Measurements from ENCODE around the gene PYGO2. TPM values are rescaled to one million over a fixed set of nuclear protein-coding genes. Genes with fewer than 3 reads are reported as not detected.
A peak's percentile ranks its signal among the peaks of the same experiment; 100 is the strongest.

Gene PYGO2
- polyA plus RNA-seq, 1 donor (not counting 4 experiments of a cell fraction or from before 2014, with no cell fraction given), result 15.1 TPM

- peaks cover 22% of the 10 kb centered on the region for H3K4me1 ChIP-seq (ENCODE audit: control insufficient read depth, extremely low read depth, insufficient read depth, low read length)
- dilution Hi-C loops (cut with MboI; ENCODE audit: extremely low pct_ligation_motif_present, low sequenced_read_pairs), result no loop called here
Observed at GRCh38 chr1:154940213-154940560, 21.4 kb downstream of the PYGO2 start.

GRCh38 chr1:154938604-154939399 lies 22.8 kb downstream of the PYGO2 start:
- Histone ChIP-seq H3K36me3 (ENCODE audit: control insufficient read depth in 2 of 2, extremely low read depth in 1 of 2, insufficient read depth in 2 of 2, low read length in 2 of 2) (no peaks in the 10 kb centered on the region), H3K4me1 (ENCODE audit: control insufficient read depth, extremely low read depth, insufficient read depth, low read length) (peaks cover 22% of the 10 kb centered on the region), H3K9ac (ENCODE audit: control insufficient read depth, extremely low read depth, insufficient read depth, low read length) (peak overlapping the region; percentile 99), H3K79me2 (ENCODE audit: control insufficient read depth, insufficient read depth, low read length) (no peaks in the 10 kb centered on the region), H3K4me3 (ENCODE audit: control insufficient read depth in 2 of 3, extremely low read depth in 1 of 3, insufficient read depth in 2 of 3, low read depth in 1 of 3, low read length in 3 of 3) (no peak overlapping the region), H2AFZ (ENCODE audit: control insufficient read depth, low read length) (no peak overlapping the region), H3K4me2 (ENCODE audit: control insufficient read depth, extremely low read depth, insufficient read depth, low read depth, low read length) (peak overlapping the region; percentile 96), H4K20me1 (ENCODE audit: control insufficient read depth, extremely low read depth, insufficient read depth, low read length) (no peaks in the 10 kb centered on the region), H3K9me3 (ENCODE audit: control insufficient read depth, low read depth, low read length) (no peaks in the 10 kb centered on the region), H3K9me1 (ENCODE audit: control insufficient read depth, extremely low read depth, insufficient read depth, low read length) (no peaks in the 10 kb centered on the region), H3K27me3 (ENCODE audit: control insufficient read depth, extremely low read depth, insufficient read depth, low read length) (no peaks in the 10 kb centered on the region), H3K27ac (ENCODE audit: control insufficient read depth, insufficient read depth, low read length) (peak overlapping the region; percentile 100)
- DNase-seq (ENCODE audit: low read depth, low spot score) (no peak), FAIRE-seq (no peak)
- TF ChIP-seq CTCF (optimal IDR thresholded peaks at IDR 0.05 in 1 of 3, IDR thresholded peaks at IDR 0.05 in 1 of 3, conservative IDR thresholded peaks at IDR 0.05 in 1 of 3; ENCODE audit: extremely low read depth in 1 of 3, insufficient read depth in 2 of 3, low read length in 3 of 3), result no peak
- TF ChIP-seq EZH2 (IDR thresholded peaks at IDR 0.05; ENCODE audit: low read length), result no peak
- dilution Hi-C loops (cut with MboI; ENCODE audit: extremely low pct_ligation_motif_present, low sequenced_read_pairs), result no loop called here

More at GRCh38 chr1:154940213-154940560, 21.4 kb downstream of the PYGO2 start:
- H4K20me1 ChIP-seq (ENCODE audit: control insufficient read depth, extremely low read depth, insufficient read depth, low read length), result no peaks in the 10 kb centered on the region
- no peaks in the 10 kb centered on the region for H3K79me2 ChIP-seq (ENCODE audit: control insufficient read depth, insufficient read depth, low read length)
- FAIRE-seq, result no peak
- no peak overlapping the region for H3K4me3 ChIP-seq (ENCODE audit: control insufficient read depth in 2 of 3, extremely low read depth in 1 of 3, insufficient read depth in 2 of 3, low read depth in 1 of 3, low read length in 3 of 3)
- H3K36me3 ChIP-seq (ENCODE audit: control insufficient read depth in 2 of 2, extremely low read depth in 1 of 2, insufficient read depth in 2 of 2, low read length in 2 of 2), result peaks cover 0 to 3% of the 10 kb centered on the region in 2 experiments
- no peak overlapping the region for H2AFZ ChIP-seq (ENCODE audit: control insufficient read depth, low read length)
- no peak for DNase-seq (ENCODE audit: low read depth, low spot score)
- no peak overlapping the region for H3K4me2 ChIP-seq (ENCODE audit: control insufficient read depth, extremely low read depth, insufficient read depth, low read depth, low read length)
- H3K9ac ChIP-seq (ENCODE audit: control insufficient read depth, extremely low read depth, insufficient read depth, low read length), result no peak overlapping the region
- H3K27ac ChIP-seq (ENCODE audit: control insufficient read depth, insufficient read depth, low read length), result no peak overlapping the region
- no peaks in the 10 kb centered on the region for H3K9me1 ChIP-seq (ENCODE audit: control insufficient read depth, extremely low read depth, insufficient read depth, low read length)
- H3K9me3 ChIP-seq (ENCODE audit: control insufficient read depth, low read depth, low read length), result no peaks in the 10 kb centered on the region
- TF ChIP-seq CTCF (optimal IDR thresholded peaks at IDR 0.05 in 1 of 3, IDR thresholded peaks at IDR 0.05 in 1 of 3, conservative IDR thresholded peaks at IDR 0.05 in 1 of 3; ENCODE audit: extremely low read depth in 1 of 3, insufficient read depth in 2 of 3, low read length in 3 of 3) (no peak), EZH2 (IDR thresholded peaks at IDR 0.05; ENCODE audit: low read length) (no peak)
- no peaks in the 10 kb centered on the region for H3K27me3 ChIP-seq (ENCODE audit: control insufficient read depth, extremely low read depth, insufficient read depth, low read length)
